Progenitor cell of endocrine pancreas (in vitro differentiated cells): ENCODE measurements around the gene LYPD4. TPM values are rescaled to one million over a fixed set of nuclear protein-coding genes. Genes with fewer than 3 reads are reported as not detected.

Experiments used
- microRNA-seq: library from miRNA; unstranded; fragments of <30 nt; microRNA quantifications from one replicate; pipeline ENCODE4 v1.1.0, GENCODE V29; 2020; ENCODE audit warnings: borderline number of aligned reads; ENCODE audit not compliant: unreplicated experiment
- total RNA-seq: library from RNA; stranded (reverse); gene quantifications from 2 replicates; pipeline ENCODE4 v1.2.1, GENCODE V29; 2021

LYPD4 gene
- total RNA-seq, 1 donor from 2014 or later, result not detected

Small RNA genes lying within 50 kb of the gene (microRNA-seq; reads per million reads assigned to microRNA genes)
- gene MIR6797, result not detected

Other genes starting within 250 kb of the LYPD4 start
- not detected in 2 replicates for gene CEACAM4, start 217.6 kb downstream of the LYPD4 start, total RNA-seq
- gene CEACAM7, start 156.4 kb downstream of the LYPD4 start, total RNA-seq, result not detected in 2 replicates
- not detected in 2 replicates for gene CEACAM5, start 136.1 kb downstream of the LYPD4 start, total RNA-seq
- 0.19 and 0.31 TPM in 2 replicates for gene CEACAM6, start 89.2 kb downstream of the LYPD4 start, total RNA-seq
- gene CEACAM3, start 48.1 kb downstream of the LYPD4 start, total RNA-seq, result not detected in 2 replicates
- gene DMRTC2, start 359 bp upstream of the LYPD4 start, total RNA-seq, result not detected in 2 replicates
- gene RPS19, start 15.6 kb upstream of the LYPD4 start, total RNA-seq, result 2,232 and 2,439 TPM in 2 replicates
- gene CD79A, start 32.6 kb upstream of the LYPD4 start, total RNA-seq, result 0.36 and 0.78 TPM in 2 replicates
- gene ARHGEF1, start 38.5 kb upstream of the LYPD4 start, total RNA-seq, result 109 and 112 TPM in 2 replicates
- 0.84 and 1.2 TPM in 2 replicates for gene ERFL, start 83.8 kb upstream of the LYPD4 start, total RNA-seq
- gene RABAC1, start 114.6 kb upstream of the LYPD4 start, total RNA-seq, result 86.6 and 87.7 TPM in 2 replicates
- 0.29 TPM in 2 replicates for gene ATP1A3, start 149.5 kb upstream of the LYPD4 start, total RNA-seq
- gene GRIK5, start 225.5 kb upstream of the LYPD4 start, total RNA-seq, result 10.7 and 11.6 TPM in 2 replicates
- 19.3 and 22.5 TPM in 2 replicates for gene ZNF574, start 231.5 kb upstream of the LYPD4 start, total RNA-seq